ENCODE data around the gene MPO.

The MPO gene

DNA sequence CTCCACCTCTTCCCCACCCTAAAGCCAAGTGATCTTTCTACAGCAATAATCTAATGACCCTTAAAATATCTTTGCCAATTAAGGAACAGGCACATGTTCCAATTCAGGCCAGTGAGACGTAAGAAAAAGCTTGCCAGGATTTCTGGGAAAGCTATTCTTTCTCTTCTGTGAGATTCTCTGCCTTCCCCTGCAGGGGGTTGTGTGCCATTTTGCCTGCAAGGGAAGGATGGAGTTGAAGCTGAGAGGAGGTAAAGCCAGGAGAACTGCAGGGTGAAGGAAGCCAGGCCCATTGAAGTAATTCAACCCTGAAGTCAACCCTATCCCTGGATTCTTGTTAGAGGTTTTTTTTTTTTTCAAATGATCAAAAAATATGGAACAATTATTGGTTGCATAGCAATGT is 51.4 kb downstream of the MPO start:
- no peak for DNase-seq

DNA sequence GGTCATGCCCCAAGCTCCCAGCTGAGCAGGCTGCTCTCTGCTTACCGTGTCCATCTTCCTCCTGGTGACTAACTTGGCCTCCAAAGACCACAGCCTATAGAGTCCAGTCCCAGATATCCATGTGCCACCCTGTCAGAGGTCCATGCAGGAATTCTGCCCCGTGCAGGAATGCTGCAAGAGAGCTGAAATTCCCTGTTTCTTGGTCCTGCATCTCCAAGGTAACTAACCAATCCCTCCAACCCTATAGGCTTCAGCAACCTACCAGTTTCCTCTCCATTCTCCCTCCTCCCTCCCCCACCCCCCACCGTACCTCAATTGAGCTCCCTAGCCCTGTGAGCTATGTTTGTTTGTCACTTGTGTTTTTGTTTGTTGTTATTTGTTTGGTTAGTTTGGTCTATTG is 52.1 kb downstream of the MPO start:
- DNase-seq = no peak

GRCh38 chr17:58227733-58228132 is 53.0 kb downstream of the MPO start:
- no peak for DNase-seq

- no peak for DNase-seq
Observed at GRCh38 chr17:58224315-58224714, 56.4 kb downstream of the MPO start.
